ENCODE data around the gene MIA. TPM values are rescaled to one million over a fixed set of nuclear protein-coding genes. Genes with fewer than 3 reads are reported as not detected.

MIA gene
- total RNA-seq, 1 experiment from 2014 or later, result 49.3 TPM

GRCh38 chr19:40754611-40755247 is 20.6 kb upstream of the MIA start:
- Mint-ChIP-seq H3K36me3 (ENCODE audit: insufficient read depth, unreplicated experiment) (peaks cover 91% of the 10 kb centered on the region), H3K27ac (ENCODE audit: unreplicated experiment) (peak overlapping the region; percentile 53), H3K4me3 (ENCODE audit: low read depth, unreplicated experiment) (peak overlapping the region; percentile 64), H3K9me3 (ENCODE audit: low read depth, unreplicated experiment) (no peaks in the 10 kb centered on the region), H3K4me1 (ENCODE audit: low read depth, unreplicated experiment) (peaks cover 42% of the 10 kb centered on the region), H3K27me3 (ENCODE audit: unreplicated experiment) (no peaks in the 10 kb centered on the region)
- TF ChIP-seq, protein P1, sequence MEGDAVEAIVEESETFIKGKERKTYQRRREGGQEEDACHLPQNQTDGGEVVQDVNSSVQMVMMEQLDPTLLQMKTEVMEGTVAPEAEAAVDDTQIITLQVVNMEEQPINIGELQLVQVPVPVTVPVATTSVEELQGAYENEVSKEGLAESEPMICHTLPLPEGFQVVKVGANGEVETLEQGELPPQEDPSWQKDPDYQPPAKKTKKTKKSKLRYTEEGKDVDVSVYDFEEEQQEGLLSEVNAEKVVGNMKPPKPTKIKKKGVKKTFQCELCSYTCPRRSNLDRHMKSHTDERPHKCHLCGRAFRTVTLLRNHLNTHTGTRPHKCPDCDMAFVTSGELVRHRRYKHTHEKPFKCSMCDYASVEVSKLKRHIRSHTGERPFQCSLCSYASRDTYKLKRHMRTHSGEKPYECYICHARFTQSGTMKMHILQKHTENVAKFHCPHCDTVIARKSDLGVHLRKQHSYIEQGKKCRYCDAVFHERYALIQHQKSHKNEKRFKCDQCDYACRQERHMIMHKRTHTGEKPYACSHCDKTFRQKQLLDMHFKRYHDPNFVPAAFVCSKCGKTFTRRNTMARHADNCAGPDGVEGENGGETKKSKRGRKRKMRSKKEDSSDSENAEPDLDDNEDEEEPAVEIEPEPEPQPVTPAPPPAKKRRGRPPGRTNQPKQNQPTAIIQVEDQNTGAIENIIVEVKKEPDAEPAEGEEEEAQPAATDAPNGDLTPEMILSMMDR (IDR thresholded peaks at IDR 0.05; ENCODE audit: unreplicated experiment), result no peak
- DNase-seq, result peak; percentile 47
- BruUV-seq (replicated peaks), result no TSS peak
- CTCF ChIA-PET, result interaction anchor here (0.5 to 1.2 kb wide), 4 partner anchors 23 to 283 kb away, joined by 3 to 4 read pairs (median 3); partner anchors contain the start of genes COQ8B and EGLN2
- intact Hi-C loops (cut with micrococcal nuclease; ENCODE audit: unreplicated experiment), result loop anchor here (5.0 kb wide), 2 partner anchors 37 to 43 kb away; partner anchors contain the start of genes COQ8B, EGLN2 and ITPKC

DNA sequence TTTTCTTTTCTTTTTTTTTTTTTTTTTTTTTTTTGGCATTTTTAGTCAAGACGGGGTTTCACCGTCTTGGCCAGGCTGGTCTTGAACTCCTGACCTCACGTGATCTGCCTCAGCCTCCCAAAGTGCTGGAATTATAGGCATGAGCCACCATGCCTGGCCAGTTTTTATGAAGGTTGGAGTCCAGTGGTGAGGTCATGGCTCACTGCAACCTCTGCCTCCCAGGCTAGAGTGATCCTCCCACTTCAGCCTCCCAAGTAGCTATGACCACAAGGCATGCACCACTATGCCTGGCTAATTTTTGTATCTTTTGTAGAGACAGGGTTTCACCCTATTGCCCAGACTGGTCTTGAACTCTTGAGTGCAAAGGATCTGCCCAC is 20.1 kb upstream of the MIA start:
- H3K36me3 Mint-ChIP-seq (ENCODE audit: insufficient read depth, unreplicated experiment), result peaks cover 91% of the 10 kb centered on the region
- CTCF ChIA-PET, result interaction anchor here (1.2 kb wide), 1 partner anchor 39 kb away, joined by 3 read pairs; the partner anchor contains the start of gene COQ8B

DNA sequence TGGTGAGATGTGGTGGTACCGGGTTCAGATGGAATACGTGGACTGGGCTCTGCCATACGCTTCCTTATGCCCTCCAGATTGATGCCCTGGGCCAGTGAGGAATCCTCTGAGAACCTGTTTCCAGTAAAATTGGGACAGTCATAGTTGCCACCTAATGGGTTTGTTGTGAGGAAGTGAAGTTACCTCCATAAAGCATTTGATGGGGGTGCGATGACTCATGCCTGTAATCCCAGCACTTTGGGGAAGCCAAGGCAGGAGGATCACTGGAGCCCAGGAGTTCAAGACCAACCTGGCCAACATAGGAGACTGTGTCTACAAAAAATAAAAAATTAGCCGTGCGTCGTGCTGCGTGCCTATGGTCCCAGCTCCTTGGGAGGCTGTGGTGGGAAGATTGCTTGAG is 19.5 kb upstream of the MIA start:
- peak overlapping the region; percentile 10 for H3K4me3 Mint-ChIP-seq (ENCODE audit: low read depth, unreplicated experiment)
- DNase-seq, result no peak
- CTCF ChIA-PET, result interaction anchor here (1.2 kb wide), 1 partner anchor 39 kb away, joined by 3 read pairs; the partner anchor contains the start of gene COQ8B
- no peak overlapping the region for H3K27ac Mint-ChIP-seq (ENCODE audit: unreplicated experiment)
- intact Hi-C loops (cut with micrococcal nuclease; ENCODE audit: unreplicated experiment), result no loop called here
- TF ChIP-seq, protein P1 (IDR thresholded peaks at IDR 0.05; ENCODE audit: unreplicated experiment), result no peak
- peaks cover 36% of the 10 kb centered on the region for H3K4me1 Mint-ChIP-seq (ENCODE audit: low read depth, unreplicated experiment)
- no peaks in the 10 kb centered on the region for H3K9me3 Mint-ChIP-seq (ENCODE audit: low read depth, unreplicated experiment)
- H3K27me3 Mint-ChIP-seq (ENCODE audit: unreplicated experiment), result no peaks in the 10 kb centered on the region
- BruUV-seq (replicated peaks), result no TSS peak
- H3K36me3 Mint-ChIP-seq (ENCODE audit: insufficient read depth, unreplicated experiment), result peaks cover 91% of the 10 kb centered on the region

More for the DNA sequence above, 20.1 kb upstream of the MIA start:
- Mint-ChIP-seq H3K27ac (ENCODE audit: unreplicated experiment) (no peak overlapping the region), H3K4me1 (ENCODE audit: low read depth, unreplicated experiment) (peaks cover 37% of the 10 kb centered on the region), H3K4me3 (ENCODE audit: low read depth, unreplicated experiment) (peak overlapping the region; percentile 10), H3K27me3 (ENCODE audit: unreplicated experiment) (no peaks in the 10 kb centered on the region), H3K9me3 (ENCODE audit: low read depth, unreplicated experiment) (no peaks in the 10 kb centered on the region)
- no TSS peak for BruUV-seq (replicated peaks)
- TF ChIP-seq, protein P1 (IDR thresholded peaks at IDR 0.05; ENCODE audit: unreplicated experiment), result no peak
- intact Hi-C loops (cut with micrococcal nuclease; ENCODE audit: unreplicated experiment), result no loop called here
- DNase-seq, result no peak

- intact Hi-C loops (cut with micrococcal nuclease; ENCODE audit: unreplicated experiment), result no loop called here
- no peaks in the 10 kb centered on the region for H3K27me3 Mint-ChIP-seq (ENCODE audit: unreplicated experiment)
- CTCF ChIA-PET, result no interaction called here
- no peak overlapping the region for H3K27ac Mint-ChIP-seq (ENCODE audit: unreplicated experiment)
- H3K4me3 Mint-ChIP-seq (ENCODE audit: low read depth, unreplicated experiment), result no peak overlapping the region
- TF ChIP-seq, protein P1 (IDR thresholded peaks at IDR 0.05; ENCODE audit: unreplicated experiment), result no peak
- H3K9me3 Mint-ChIP-seq (ENCODE audit: low read depth, unreplicated experiment), result no peaks in the 10 kb centered on the region
- peaks cover 36% of the 10 kb centered on the region for H3K4me1 Mint-ChIP-seq (ENCODE audit: low read depth, unreplicated experiment)
- peaks cover 91% of the 10 kb centered on the region for H3K36me3 Mint-ChIP-seq (ENCODE audit: insufficient read depth, unreplicated experiment)
- DNase-seq, result no peak
- BruUV-seq (replicated peaks), result no TSS peak
Observed at GRCh38 chr19:40756502-40757110, 18.7 kb upstream of the MIA start.

Measured in Calu3 (cell line).